HG02981 (cell line): ENCODE results near the gene CDA.

ENCODE experiments used
- ATAC-seq: cut with Tn5 transposase; IDR thresholded peaks from one replicate; pipeline ENCODE4 v1.9.1; 2021; ENCODE audit warnings: mild to moderate bottlenecking, moderate library complexity; ENCODE audit not compliant: unreplicated experiment

The CDA gene

GRCh38 chr1:20588634-20589225, at the start of gene CDA:
CDA (plus strand) TSS chr1:20589097; CDS start chr1:20589130, 33 bp downstream.
- no peak for ATAC-seq

- ATAC-seq, result no peak
Measured at GRCh38 chr1:20540281-20540680, 48.6 kb upstream of the CDA start.

- no peak for ATAC-seq
Measured at GRCh38 chr1:20546637-20547036, 42.3 kb upstream of the CDA start.

- no peak for ATAC-seq
Measured at GRCh38 chr1:20551161-20551560, 37.7 kb upstream of the CDA start.

- ATAC-seq, result no peak
Measured at GRCh38 chr1:20551945-20552727, 36.8 kb upstream of the CDA start, which contains the start of gene FAM43B. FAM43B (plus strand) TSS chr1:20552573; CDS start chr1:20552974, 401 bp downstream.

GRCh38 chr1:20552728-20553445, 36.0 kb upstream of the CDA start:
- ATAC-seq, result no peak

- no peak for ATAC-seq
Measured at GRCh38 chr1:20555025-20555757, 33.7 kb upstream of the CDA start.

GRCh38 chr1:20555758-20556120, 33.2 kb upstream of the CDA start:
- ATAC-seq, result no peak

GRCh38 chr1:20558191-20558590, 30.7 kb upstream of the CDA start:
- no peak for ATAC-seq

- no peak for ATAC-seq
Measured at GRCh38 chr1:20560966-20561365, 27.9 kb upstream of the CDA start.

- ATAC-seq, result no peak
Measured at GRCh38 chr1:20565234-20565633, 23.7 kb upstream of the CDA start.

- no peak for ATAC-seq
Measured at GRCh38 chr1:20569523-20570098, 19.3 kb upstream of the CDA start.

- ATAC-seq, result no peak
Measured at GRCh38 chr1:20571427-20571826, 17.5 kb upstream of the CDA start.

- ATAC-seq, result no peak
Measured at GRCh38 chr1:20573987-20574386, 14.9 kb upstream of the CDA start.

- no peak for ATAC-seq
Measured at GRCh38 chr1:20574686-20575540, 14.0 kb upstream of the CDA start.

- no peak for ATAC-seq
Measured at GRCh38 chr1:20575541-20576336, 13.2 kb upstream of the CDA start.

GRCh38 chr1:20578062-20578461, 10.8 kb upstream of the CDA start:
- no peak for ATAC-seq

- ATAC-seq, result no peak
Measured at GRCh38 chr1:20578721-20579395, 10.0 kb upstream of the CDA start.

- ATAC-seq, result no peak
Measured at GRCh38 chr1:20584890-20585289, 4.0 kb upstream of the CDA start.
